Measurements from ENCODE around the gene CSNK2A1. TPM values are rescaled to one million over a fixed set of nuclear protein-coding genes. Genes with fewer than 3 reads are reported as not detected.

The CSNK2A1 gene
- total RNA-seq, 6 experiments from 2014 or later: 124 to 150 (median 135) TPM

GRCh38 chr20:531608-532007 is 12.0 kb downstream of the CSNK2A1 start:
- H3K4me1 Mint-ChIP-seq (ENCODE audit: low read depth): peaks cover 44% of the 10 kb centered on the region
- TF ChIP-seq CTCF (IDR thresholded peaks at IDR 0.05): no peak
- H3K9me3 Mint-ChIP-seq: no peaks in the 10 kb centered on the region
- H3K27ac Mint-ChIP-seq: no peak overlapping the region
- peaks cover 2% of the 10 kb centered on the region; the same call in 1 of the 2 replicates for H3K27me3 Mint-ChIP-seq (ENCODE audit: insufficient read depth)
- H3K36me3 Mint-ChIP-seq (ENCODE audit: low read depth): peaks cover 26% of the 10 kb centered on the region
- DNase-seq: no peak
- H3K4me3 Mint-ChIP-seq: no peak overlapping the region

GRCh38 chr20:530321-530720 is 13.3 kb downstream of the CSNK2A1 start:
- H3K9me3 Mint-ChIP-seq: no peaks in the 10 kb centered on the region
- peaks cover 2% of the 10 kb centered on the region; the same call in 1 of the 2 replicates for H3K27me3 Mint-ChIP-seq (ENCODE audit: insufficient read depth)
- peaks cover 32% of the 10 kb centered on the region for H3K4me1 Mint-ChIP-seq (ENCODE audit: low read depth)
- no peak overlapping the region for H3K4me3 Mint-ChIP-seq
- DNase-seq: no peak
- H3K36me3 Mint-ChIP-seq (ENCODE audit: low read depth): peaks cover 35% of the 10 kb centered on the region
- no peak overlapping the region for H3K27ac Mint-ChIP-seq
- no peak for TF ChIP-seq CTCF (IDR thresholded peaks at IDR 0.05)

- Mint-ChIP-seq H3K9me3 (no peaks in the 10 kb centered on the region), H3K27ac (peak overlapping the region; percentile 78), H3K4me3 (peak overlapping the region; percentile 24; the same call in 1 of the 2 replicates), H3K4me1 (ENCODE audit: low read depth) (peaks cover 28% of the 10 kb centered on the region), H3K36me3 (ENCODE audit: low read depth) (peaks cover 35% of the 10 kb centered on the region), H3K27me3 (ENCODE audit: insufficient read depth) (peaks cover 2% of the 10 kb centered on the region; the same call in 1 of the 2 replicates)
- peak; percentile 79 for DNase-seq
- TF ChIP-seq CTCF (IDR thresholded peaks at IDR 0.05): no peak
Measured at GRCh38 chr20:528923-529604, 14.5 kb downstream of the CSNK2A1 start.

- Mint-ChIP-seq H3K27me3 (ENCODE audit: insufficient read depth) (peaks cover 2% of the 10 kb centered on the region; the same call in 1 of the 2 replicates), H3K9me3 (no peaks in the 10 kb centered on the region), H3K4me1 (ENCODE audit: low read depth) (peaks cover 21% of the 10 kb centered on the region), H3K36me3 (ENCODE audit: low read depth) (peaks cover 45% of the 10 kb centered on the region), H3K27ac (no peak overlapping the region), H3K4me3 (no peak overlapping the region)
- no peak for TF ChIP-seq CTCF (IDR thresholded peaks at IDR 0.05)
- no peak for DNase-seq
Measured at GRCh38 chr20:527571-527886, 16.1 kb downstream of the CSNK2A1 start.

- no peak overlapping the region for H3K4me3 Mint-ChIP-seq
- no peak overlapping the region for H3K27ac Mint-ChIP-seq
- DNase-seq: no peak
- no peak for TF ChIP-seq CTCF (IDR thresholded peaks at IDR 0.05)
- H3K9me3 Mint-ChIP-seq: peaks cover 21% of the 10 kb centered on the region
- peaks cover 57% of the 10 kb centered on the region for H3K36me3 Mint-ChIP-seq (ENCODE audit: low read depth)
- peaks cover 13% of the 10 kb centered on the region for H3K4me1 Mint-ChIP-seq (ENCODE audit: low read depth)
- peaks cover 2% of the 10 kb centered on the region; the same call in 1 of the 2 replicates for H3K27me3 Mint-ChIP-seq (ENCODE audit: insufficient read depth)
Measured at GRCh38 chr20:521860-522259, 21.7 kb downstream of the CSNK2A1 start.

All from HFFc6 (cell line).